Smooth muscle cell (in vitro differentiated cells): Measurements from ENCODE around the gene ANKRD28. TPM values are rescaled to one million over a fixed set of nuclear protein-coding genes. Genes with fewer than 3 reads are reported as not detected.
A peak's percentile ranks its signal among the peaks of the same experiment; 100 is the strongest.

Experiments used
- DNase-seq: peaks from one replicate; lab custom pipeline; 2025; ENCODE audit not compliant: unreplicated experiment; lab: John Stamatoyannopoulos, UW
- H2AFZ ChIP-seq: fragments of 200-600 bp; sonication (generic); 2 replicates; pipeline ENCODE4 v1.6.0; 2016; ENCODE audit warnings: antibody characterized with exemption, low read depth, mild to moderate bottlenecking
- H3F3A ChIP-seq: fragments of 200-600 bp; sonication (generic); 2 replicates; pipeline ENCODE4 v1.6.0; 2017; ENCODE audit warnings: antibody characterized with exemption, low read depth
- H3K27ac ChIP-seq: fragments of 200-600 bp; sonication (generic); 2 replicates; pipeline ENCODE4 v1.5.1; 2016; ENCODE audit warnings: low read depth, mild to moderate bottlenecking
- H3K27me3 ChIP-seq: fragments of 200-600 bp; sonication (generic); 2 replicates; pipeline ENCODE4 v1.6.1; 2016; ENCODE audit warnings: low read depth, mild to moderate bottlenecking
- H3K36me3 ChIP-seq: fragments of 200-600 bp; sonication (generic); 2 replicates; pipeline ENCODE4 v1.5.1; 2016; ENCODE audit warnings: low read depth
- H3K4me1 ChIP-seq: fragments of 200-600 bp; sonication (generic); 2 replicates; pipeline ENCODE4 v1.5.1; 2016; ENCODE audit warnings: low read depth
- H3K4me2 ChIP-seq: fragments of 200-600 bp; sonication (generic); 2 replicates; pipeline ENCODE4 v1.6.0; 2016; ENCODE audit warnings: mild to moderate bottlenecking
- H3K4me3 ChIP-seq: fragments of 200-600 bp; sonication (generic); 2 replicates; pipeline ENCODE4 v1.5.1; 2016; ENCODE audit warnings: mild to moderate bottlenecking
- H3K79me2 ChIP-seq: fragments of 200-600 bp; sonication (generic); 2 replicates; pipeline ENCODE4 v1.6.0; 2016; ENCODE audit warnings: low read depth, mild to moderate bottlenecking
- H3K9ac ChIP-seq: fragments of 200-600 bp; sonication (generic); 2 replicates; pipeline ENCODE4 v1.6.0; 2016; ENCODE audit warnings: low read depth
- H3K9me3 ChIP-seq: fragments of 200-600 bp; sonication (generic); replicated peaks from 2 replicates; pipeline ENCODE4 v1.5.1; 2016; ENCODE audit warnings: low read depth
- H4K20me1 ChIP-seq: fragments of 200-600 bp; sonication (generic); 2 replicates; pipeline ENCODE4 v1.6.0; 2016; ENCODE audit warnings: low read depth
- CTCF ChIP-seq: fragments of 200-600 bp; sonication (generic); IDR thresholded peaks from 2 replicates; pipeline ENCODE4 v1.5.1; 2017; ENCODE audit warnings: borderline replicate concordance, mild to moderate bottlenecking, antibody characterized with exemption; ENCODE audit not compliant: insufficient read depth, poor library complexity, severe bottlenecking
- WGBS: methylation state at CpG from one replicate; pipeline ENCODE4 v1.1.7; 2016; ENCODE audit warnings: low lambda C conversion rate; 5-methylcytosine and 5-hydroxymethylcytosine counted together
- polyA plus RNA-seq: library from polyadenylated mRNA; unstranded; fragments of >200 nt; fragmentation: Nextera tagmentation; extraction: Ambion mirVana; gene quantifications from 2 replicates; pipeline ENCODE4 v1.2.1, GENCODE V29; 2016
- total RNA-seq: library from RNA; depleted of rRNA; stranded (reverse); fragments of >200 nt; gene quantifications from 2 replicates; pipeline ENCODE4 v1.2.3, GENCODE V29; 2014

The ANKRD28 gene
- total and polyA plus RNA-seq, 2 experiments from 2014 or later: 11.8 to 35.7 TPM

GRCh38 chr3:15726881-15727280 is 70.9 kb downstream of the ANKRD28 start:
- Histone ChIP-seq H4K20me1 (no peaks in the 10 kb centered on the region), H3K9ac (no peak overlapping the region), H2AFZ (no peak overlapping the region), H3K4me3 (no peak overlapping the region), H3K9me3 (no peaks in the 10 kb centered on the region), H3K27ac (peak overlapping the region; percentile 55), H3K27me3 (no peaks in the 10 kb centered on the region), H3K4me1 (peaks cover 12% of the 10 kb centered on the region), H3F3A (no peaks in the 10 kb centered on the region), H3K36me3 (peaks cover 8% of the 10 kb centered on the region), H3K79me2 (no peaks in the 10 kb centered on the region), H3K4me2 (no peak overlapping the region)
- no peak for DNase-seq
- TF ChIP-seq CTCF: no peak
- WGBS: 83% methylated on average over 2 of the region's 2 CpGs

GRCh38 chr3:15726043-15726442 is 71.7 kb downstream of the ANKRD28 start:
- no peak for TF ChIP-seq CTCF
- no peaks in the 10 kb centered on the region for H3F3A ChIP-seq
- H3K4me3 ChIP-seq: no peak overlapping the region
- no peak for DNase-seq
- H3K27me3 ChIP-seq: no peaks in the 10 kb centered on the region
- H3K9me3 ChIP-seq: no peaks in the 10 kb centered on the region
- no peak overlapping the region for H2AFZ ChIP-seq
- WGBS: 33% methylated on average over 2 of the region's 2 CpGs
- peaks cover 12% of the 10 kb centered on the region for H3K36me3 ChIP-seq
- peak overlapping the region; percentile 55 for H3K27ac ChIP-seq
- H3K9ac ChIP-seq: no peak overlapping the region
- H3K4me2 ChIP-seq: no peak overlapping the region
- H3K79me2 ChIP-seq: no peaks in the 10 kb centered on the region
- no peaks in the 10 kb centered on the region for H4K20me1 ChIP-seq
- peaks cover 12% of the 10 kb centered on the region for H3K4me1 ChIP-seq

GRCh38 chr3:15724446-15724845 is 73.3 kb downstream of the ANKRD28 start:
- Histone ChIP-seq H3K27me3 (no peaks in the 10 kb centered on the region), H2AFZ (no peak overlapping the region), H3K79me2 (no peaks in the 10 kb centered on the region), H3F3A (no peaks in the 10 kb centered on the region), H3K9ac (no peak overlapping the region), H3K4me3 (no peak overlapping the region), H3K36me3 (peaks cover 12% of the 10 kb centered on the region), H4K20me1 (no peaks in the 10 kb centered on the region), H3K4me1 (peaks cover 12% of the 10 kb centered on the region), H3K9me3 (no peaks in the 10 kb centered on the region), H3K27ac (no peak overlapping the region), H3K4me2 (no peak overlapping the region)
- DNase-seq: no peak
- WGBS: 94% methylated on average over 1 of the region's 1 CpG
- TF ChIP-seq CTCF: no peak

GRCh38 chr3:15723624-15723884 is 74.2 kb downstream of the ANKRD28 start:
- Histone ChIP-seq H4K20me1 (no peaks in the 10 kb centered on the region), H3K27me3 (no peaks in the 10 kb centered on the region), H3K36me3 (peaks cover 12% of the 10 kb centered on the region), H3F3A (no peaks in the 10 kb centered on the region), H3K4me3 (no peak overlapping the region), H3K9ac (no peak overlapping the region), H2AFZ (no peak overlapping the region), H3K4me2 (no peak overlapping the region), H3K4me1 (peaks cover 12% of the 10 kb centered on the region), H3K27ac (no peak overlapping the region), H3K79me2 (no peaks in the 10 kb centered on the region), H3K9me3 (no peaks in the 10 kb centered on the region)
- DNase-seq: no peak
- no peak for TF ChIP-seq CTCF
